Spleen (tissue), 11 donors: Measurements from ENCODE around the gene IPCEF1. TPM values are rescaled to one million over a fixed set of nuclear protein-coding genes. Genes with fewer than 3 reads are reported as not detected.

Experiments
- DNase-seq: peaks from one replicate; pipeline ENCODE4 v3.0.0-alpha.2; 2020
- H3K27ac ChIP-seq, 8 donors: fragments of 200-600 bp; sonication (generic) in 7 of 8; 1 replicate in 4 of 8; 2 replicates in 4 of 8; pipeline versions ENCODE4 v1.5.0 to v1.8.0; 2016 to 2021; ENCODE audit warnings: inconsistent platforms in 4 of 8, mild to moderate bottlenecking in 4 of 8, moderate library complexity in 1 of 8
- H3K27me3 ChIP-seq, 7 donors: fragments of 200-600 bp; sonication (generic) in 6 of 7; replicated peaks in 1 of 7; 1 replicate in 4 of 7; 2 replicates in 3 of 7; pipeline versions ENCODE4 v1.5.0 to v1.8.0; 2016 to 2021; ENCODE audit warnings: inconsistent platforms in 3 of 7, mild to moderate bottlenecking in 1 of 7
- H3K36me3 ChIP-seq, 6 donors: fragments of 200-600 bp; sonication (generic) in 5 of 6; 1 replicate in 4 of 6; 2 replicates in 2 of 6; pipeline versions ENCODE4 v1.5.0 to v1.8.0; 2016 to 2021; ENCODE audit warnings: inconsistent platforms in 2 of 6
- H3K4me1 ChIP-seq, 6 donors: fragments of 200-600 bp; sonication (generic) in 5 of 6; 1 replicate in 3 of 6; 2 replicates in 3 of 6; pipeline versions ENCODE4 v1.5.0 to v1.8.0; 2016 to 2021; ENCODE audit warnings: inconsistent platforms in 3 of 6
- H3K4me3 ChIP-seq, 8 donors: fragments of 200-600 bp; sonication (generic) in 7 of 8; 1 replicate in 4 of 8; 2 replicates in 4 of 8; pipeline versions ENCODE4 v1.5.0 to v1.8.0; 2016 to 2021; ENCODE audit warnings: inconsistent platforms in 4 of 8, mild to moderate bottlenecking in 4 of 8, moderate library complexity in 2 of 8
- H3K9me3 ChIP-seq, 8 donors: fragments of 200-600 bp; sonication (generic) in 7 of 8; 1 replicate in 4 of 8; 2 replicates in 4 of 8; pipeline versions ENCODE4 v1.5.0 to v1.8.0; 2016 to 2021; ENCODE audit warnings: inconsistent platforms in 4 of 8
- CTCF ChIP-seq, 11 experiments: fragments of 200-600 bp in 7 of 11; fragments of 450-650 bp in 4 of 11; sonication (generic) in 4 of 11; IDR thresholded peaks in 8 of 11; conservative IDR thresholded peaks in 3 of 11; 1 replicate in 7 of 11; 2 replicates in 4 of 11; pipeline versions ENCODE4 v1.4.0 to v1.8.0; 2016 to 2021; ENCODE audit warnings: antibody characterized with exemption in 11 of 11, inconsistent platforms in 4 of 11, mild to moderate bottlenecking in 1 of 11
- POLR2A ChIP-seq, 3 donors: fragments of 450-650 bp; IDR thresholded peaks; one replicate each; pipeline ENCODE4 v1.5.1; 2017; ENCODE audit warnings: antibody characterized with exemption in 3 of 3, mild to moderate bottlenecking in 1 of 3
- POLR2AphosphoS5 ChIP-seq, 3 donors: sonication (generic); formaldehyde crosslinking; IDR thresholded peaks; one replicate each; pipeline ENCODE4 v1.5.1; 2017; ENCODE audit warnings: antibody characterized with exemption in 3 of 3
- WGBS, 5 donors: extraction: QIAGEN DNeasy Blood & Tissue Kit in 3 of 5; methylation state at CpG; one replicate each; pipeline versions ENCODE4 v1.1.5 to v1.1.7; 2013 to 2018; 5-methylcytosine and 5-hydroxymethylcytosine counted together
- intact Hi-C: fragments of 100-400 bp; cut with DNase I; formaldehyde crosslinking; loops from one replicate; pipeline ENCODE4 v1.15.0; 2023; ENCODE audit warnings: low total_unique reads
- polyA plus RNA-seq, 3 donors: library from polyadenylated mRNA; stranded (reverse); fragments of 200-250 nt; gene quantifications; one replicate each; pipeline ENCODE4 v1.2.1, GENCODE V29; 2013
- total RNA-seq, 7 donors: library from RNA; depleted of rRNA in 3 of 7; stranded (reverse); fragments of >200 nt in 3 of 7; fragmentation: NEBNext Ultra II Directional in 4 of 7; extraction: Animal tissue kit (Norgen Biotek cat#: 25700) in 4 of 7; gene quantifications; one replicate each; pipeline versions ENCODE4 v1.1.0 to v1.2.1, GENCODE V29; 2016 to 2021
- donor health status: healthy with polysubstance abuse.
- donor health status: DM: no; HTN: no; CAD: no; lungs with moderate emphysema.
- donor health status: DM: no; HTN: no; CAD: no.
- donor health status: Bipolar disorder and iron deficiency.
- donor health status: healthy.
- donor health status: DM: no; HTN: no; CAD: no.
- donor health status: DM: yes; HTN: yes; CAD: no.

Gene IPCEF1
- total and polyA plus RNA-seq, 10 donors, result 1.4 to 32.2 (median 26.2) TPM

- 53 to 70% (median 62%) methylated on average over 4 of the region's 4 CpGs for WGBS, 5 donors
- no peaks in the 10 kb centered on the region for H3K27me3 ChIP-seq
- peak overlapping the region in 4 of 8 donors; percentile 4 to 71 (median 42) for H3K27ac ChIP-seq
- intact Hi-C loops, result no loop called here
- no peak for DNase-seq
- TF ChIP-seq POLR2A (IDR thresholded peaks at IDR 0.05) (no peak), CTCF (IDR thresholded peaks at IDR 0.05 in 8 of 11, conservative IDR thresholded peaks at IDR 0.05 in 3 of 11) (no peak), POLR2AphosphoS5 (IDR thresholded peaks at IDR 0.05) (no peak)
- H3K36me3 ChIP-seq, result no peaks in the 10 kb centered on the region
- no peak overlapping the region for H3K4me3 ChIP-seq
- H3K4me1 ChIP-seq, result peaks cover 0 to 38% (median 11%) of the 10 kb centered on the region in 6 donors
- H3K9me3 ChIP-seq, result peaks cover 3 to 15% (median 12%) of the 10 kb centered on the region in 8 donors
These were observed 98.4 kb downstream of the IPCEF1 start for GRCh38 chr6:154258064-154258757.

- 28 to 59% (median 39%) methylated on average over 1 of the region's 1 CpG for WGBS, 5 donors
- TF ChIP-seq CTCF (IDR thresholded peaks at IDR 0.05 in 8 of 11, conservative IDR thresholded peaks at IDR 0.05 in 3 of 11) (no peak), POLR2A (IDR thresholded peaks at IDR 0.05) (no peak), POLR2AphosphoS5 (IDR thresholded peaks at IDR 0.05) (peak in 1 of 3 donors; percentile 15)
- peaks cover 3 to 15% (median 12%) of the 10 kb centered on the region in 8 donors for H3K9me3 ChIP-seq
- no peaks in the 10 kb centered on the region for H3K36me3 ChIP-seq
- peak overlapping the region in 5 of 8 donors; percentile 3 to 71 (median 54) for H3K27ac ChIP-seq
- no peaks in the 10 kb centered on the region for H3K27me3 ChIP-seq
- DNase-seq, result no peak
- H3K4me3 ChIP-seq, result no peak overlapping the region
- intact Hi-C loops, result no loop called here
- peaks cover 0 to 49% (median 17%) of the 10 kb centered on the region in 6 donors for H3K4me1 ChIP-seq
These were observed 99.5 kb downstream of the IPCEF1 start for GRCh38 chr6:154257067-154257466.

GRCh38 chr6:154252678-154253077, 103.9 kb downstream of the IPCEF1 start:
- intact Hi-C loops, result no loop called here

More at GRCh38 chr6:154252678-154253077, 103.9 kb downstream of the IPCEF1 start:
- peaks cover 3 to 15% (median 12%) of the 10 kb centered on the region in 8 donors for H3K9me3 ChIP-seq
- H3K27ac ChIP-seq, result peak overlapping the region in 3 of 8 donors; percentile 15 to 61 (median 42)
- WGBS, 5 donors, result 40 to 73% (median 53%) methylated on average over 3 of the region's 3 CpGs
- DNase-seq, result no peak
- no peak overlapping the region for H3K4me3 ChIP-seq
- no peaks in the 10 kb centered on the region for H3K27me3 ChIP-seq
- TF ChIP-seq POLR2AphosphoS5 (IDR thresholded peaks at IDR 0.05) (no peak), POLR2A (IDR thresholded peaks at IDR 0.05) (no peak), CTCF (IDR thresholded peaks at IDR 0.05 in 8 of 11, conservative IDR thresholded peaks at IDR 0.05 in 3 of 11) (no peak)
- H3K4me1 ChIP-seq, result peaks cover 5 to 78% (median 38%) of the 10 kb centered on the region in 6 donors
- H3K36me3 ChIP-seq, result no peaks in the 10 kb centered on the region
